AG04450 (cell line): ENCODE results near the gene SLC18A2. TPM values are rescaled to one million over a fixed set of nuclear protein-coding genes. Genes with fewer than 3 reads are reported as not detected.

Source experiments
- CTCF ChIA-PET: fragments of 300-600, 350-600 bp; formaldehyde crosslinking; extraction: SDS; loops from one replicate; lab custom pipeline; 2022; ENCODE audit warnings: antibody characterized with exemption, inconsistent platforms; lab: Charles Lee
- POLR2A ChIA-PET: fragments of 350-600 bp; formaldehyde crosslinking; extraction: SDS; loops from one replicate; lab custom pipeline; 2021; ENCODE audit warnings: antibody characterized with exemption, inconsistent platforms; lab: Yijun Ruan, JAX
- DNase-seq: peaks from one replicate; pipeline ENCODE4 v3.0.0-alpha.2; 2011; ENCODE audit warnings: low read depth, low spot score
- H3K27ac ChIP-seq: one replicate; pipeline ENCODE4 v1.5.1; 2012; ENCODE audit warnings: low read depth, low read length, control low read depth
- H3K27me3 ChIP-seq: one replicate; pipeline ENCODE4 v1.6.0; 2012; ENCODE audit warnings: low read length; ENCODE audit not compliant: control insufficient read depth, insufficient read depth
- H3K4me3 ChIP-seq: 2 replicates; pipeline ENCODE4 v1.5.1; 2011; ENCODE audit warnings: mild to moderate bottlenecking, low read depth, low read length, control low read depth
- H3K9me3 ChIP-seq: 2 replicates; pipeline ENCODE4 v1.5.1; 2012; ENCODE audit warnings: low read length; ENCODE audit not compliant: control insufficient read depth, insufficient read depth
- CTCF ChIP-seq: IDR thresholded peaks from 2 replicates; pipeline ENCODE4 v1.5.1; 2011; ENCODE audit warnings: low read depth, low read length, control low read depth, inconsistent platforms
- polyA plus RNA-seq: library from polyadenylated mRNA; depleted of rRNA; stranded (reverse); fragments of >200 nt; gene quantifications from 2 replicates; pipeline ENCODE4 v1.2.3, GENCODE V29; 2011

The SLC18A2 gene
- polyA plus RNA-seq, 1 experiment, result 0.01 TPM

- H3K9me3 ChIP-seq, result no peaks in the 10 kb centered on the region
- ChIA-PET CTCF (interaction anchor here (0.6 to 7.8 kb wide), 30 partner anchors 9 to 1140 kb away, joined by 3 to 246 read pairs (median 9); no protein-coding TSS in a partner anchor), POLR2A (interaction anchor here (0.6 to 0.7 kb wide), 2 partner anchors 46 to 102 kb away, joined by 3 to 5 read pairs; no protein-coding TSS in a partner anchor)
- peak; percentile 54 for TF ChIP-seq CTCF
- H3K27ac ChIP-seq, result no peak overlapping the region
- H3K4me3 ChIP-seq, result no peak overlapping the region
- DNase-seq, result no peak
- no peaks in the 10 kb centered on the region for H3K27me3 ChIP-seq
Observed at GRCh38 chr10:117318909-117319308, 78.0 kb downstream of the SLC18A2 start.

DNA sequence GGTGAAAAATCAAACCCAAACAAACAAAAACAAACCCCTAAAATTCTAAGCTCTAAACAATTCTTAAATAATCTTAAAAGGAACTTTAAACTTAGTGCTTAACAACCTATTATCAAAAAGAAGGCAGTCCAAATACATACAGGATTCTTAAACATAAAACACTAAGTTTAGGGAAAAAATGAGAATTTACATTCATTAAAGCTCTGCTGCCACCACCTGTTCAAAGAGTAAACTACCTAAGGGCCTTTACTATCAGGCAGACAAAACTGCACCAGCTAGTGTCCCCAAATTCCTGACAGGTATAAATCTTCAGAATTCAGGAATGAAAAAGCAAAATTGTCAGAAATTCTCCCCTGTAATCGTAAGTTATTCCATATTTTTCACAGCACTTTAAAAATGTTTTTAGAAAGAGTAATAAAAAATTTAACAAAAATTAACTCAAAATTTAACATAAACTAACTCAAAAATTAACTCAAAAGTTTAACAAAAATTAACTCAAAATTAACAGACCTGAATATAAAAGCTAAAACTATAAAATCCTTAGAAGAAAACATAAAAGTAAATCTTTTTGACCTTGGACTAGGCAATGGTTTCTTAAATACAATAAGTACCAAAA is 79.2 kb downstream of the SLC18A2 start:
- CTCF ChIA-PET, result interaction anchor here (0.5 to 7.8 kb wide), 39 partner anchors 8 to 1421 kb away, joined by 3 to 246 read pairs (median 5); no protein-coding TSS in a partner anchor
- Histone ChIP-seq H3K27ac (no peak overlapping the region), H3K9me3 (no peaks in the 10 kb centered on the region), H3K4me3 (no peak overlapping the region), H3K27me3 (no peaks in the 10 kb centered on the region)
- POLR2A ChIA-PET, result no interaction called here
- DNase-seq, result no peak
- peak; percentile 67 for TF ChIP-seq CTCF

- no peak overlapping the region for H3K27ac ChIP-seq
- no peaks in the 10 kb centered on the region for H3K9me3 ChIP-seq
- no peak overlapping the region for H3K4me3 ChIP-seq
- TF ChIP-seq CTCF, result no peak
- DNase-seq, result no peak
- H3K27me3 ChIP-seq, result no peaks in the 10 kb centered on the region
- POLR2A ChIA-PET, result no interaction called here
- CTCF ChIA-PET, result interaction anchor here (0.9 to 2.6 kb wide), 4 partner anchors 28 to 105 kb away, joined by 3 to 25 read pairs (median 4); no protein-coding TSS in a partner anchor
Observed at GRCh38 chr10:117322260-117322659, 81.3 kb downstream of the SLC18A2 start.

- POLR2A ChIA-PET, result no interaction called here
- Histone ChIP-seq H3K4me3 (no peak overlapping the region), H3K27me3 (no peaks in the 10 kb centered on the region), H3K9me3 (no peaks in the 10 kb centered on the region), H3K27ac (no peak overlapping the region)
- DNase-seq, result no peak
- CTCF ChIA-PET, result interaction anchor here (0.6 to 0.8 kb wide), 3 partner anchors 23 to 107 kb away, joined by 3 to 6 read pairs (median 3); no protein-coding TSS in a partner anchor
- no peak for TF ChIP-seq CTCF
Observed at GRCh38 chr10:117324367-117324766, 83.5 kb downstream of the SLC18A2 start.

DNA sequence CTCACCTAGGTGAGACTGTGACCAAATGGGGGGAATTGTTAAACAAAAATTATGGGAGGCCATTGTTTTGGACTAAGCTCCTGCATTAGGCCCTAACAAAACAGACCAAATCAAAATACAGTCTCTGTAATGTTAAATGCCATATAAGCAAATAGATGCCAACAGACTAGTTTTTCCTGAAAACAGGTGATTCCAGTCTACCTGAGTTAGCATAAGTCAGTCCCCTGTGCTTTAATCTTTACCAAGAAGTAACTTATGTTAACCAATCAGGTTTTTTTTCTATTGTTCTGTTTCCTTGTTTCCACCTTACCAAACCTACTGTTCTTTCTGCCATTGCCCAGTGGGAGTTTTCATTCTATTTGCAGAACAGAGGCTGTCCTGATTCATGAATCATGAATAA is 86.3 kb downstream of the SLC18A2 start:
- no peak overlapping the region for H3K27ac ChIP-seq
- H3K27me3 ChIP-seq, result no peaks in the 10 kb centered on the region
- TF ChIP-seq CTCF, result no peak
- DNase-seq, result no peak
- H3K9me3 ChIP-seq, result no peaks in the 10 kb centered on the region
- ChIA-PET CTCF (interaction anchor here (1.0 to 3.9 kb wide), 4 partner anchors 8 to 170 kb away, joined by 3 to 30 read pairs (median 6); no protein-coding TSS in a partner anchor), POLR2A (no interaction called here)
- H3K4me3 ChIP-seq, result no peak overlapping the region
